ENCODE results near the gene RBM20.

DNA sequence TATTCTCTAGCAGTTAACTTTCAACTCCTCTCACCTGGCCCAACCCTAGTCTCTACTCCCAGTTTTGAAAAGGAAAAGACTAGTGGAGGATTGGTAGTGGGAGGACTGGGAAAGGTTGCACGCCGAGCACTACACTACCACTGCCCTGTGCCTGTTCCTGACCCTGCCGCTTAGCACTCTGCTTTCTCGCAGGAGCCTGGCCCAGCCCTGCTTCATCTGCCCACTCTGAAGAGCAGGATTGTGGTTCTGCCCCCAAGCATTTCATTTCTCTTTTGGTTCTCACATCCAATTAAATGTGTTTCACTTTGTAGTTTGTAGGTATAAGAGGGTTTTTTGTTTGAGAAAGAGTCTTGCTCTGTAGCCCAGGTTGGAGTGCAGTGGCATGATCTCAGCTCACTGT lies 31.5 kb upstream of the RBM20 start:
- TF ChIP-seq, protein P1, sequence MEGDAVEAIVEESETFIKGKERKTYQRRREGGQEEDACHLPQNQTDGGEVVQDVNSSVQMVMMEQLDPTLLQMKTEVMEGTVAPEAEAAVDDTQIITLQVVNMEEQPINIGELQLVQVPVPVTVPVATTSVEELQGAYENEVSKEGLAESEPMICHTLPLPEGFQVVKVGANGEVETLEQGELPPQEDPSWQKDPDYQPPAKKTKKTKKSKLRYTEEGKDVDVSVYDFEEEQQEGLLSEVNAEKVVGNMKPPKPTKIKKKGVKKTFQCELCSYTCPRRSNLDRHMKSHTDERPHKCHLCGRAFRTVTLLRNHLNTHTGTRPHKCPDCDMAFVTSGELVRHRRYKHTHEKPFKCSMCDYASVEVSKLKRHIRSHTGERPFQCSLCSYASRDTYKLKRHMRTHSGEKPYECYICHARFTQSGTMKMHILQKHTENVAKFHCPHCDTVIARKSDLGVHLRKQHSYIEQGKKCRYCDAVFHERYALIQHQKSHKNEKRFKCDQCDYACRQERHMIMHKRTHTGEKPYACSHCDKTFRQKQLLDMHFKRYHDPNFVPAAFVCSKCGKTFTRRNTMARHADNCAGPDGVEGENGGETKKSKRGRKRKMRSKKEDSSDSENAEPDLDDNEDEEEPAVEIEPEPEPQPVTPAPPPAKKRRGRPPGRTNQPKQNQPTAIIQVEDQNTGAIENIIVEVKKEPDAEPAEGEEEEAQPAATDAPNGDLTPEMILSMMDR (IDR thresholded peaks at IDR 0.05 in 4 of 5, conservative IDR thresholded peaks at IDR 0.05 in 1 of 5), result no peak
- TF ChIP-seq POLR2A (IDR thresholded peaks at IDR 0.05), result no peak
